A549 (cell line): ENCODE data around the gene ATP5MC3. TPM values are rescaled to one million over a fixed set of nuclear protein-coding genes. Genes with fewer than 3 reads are reported as not detected.

Experiments used
- ATAC-seq, 2 experiments: fragments of 200-7000 bp in 1 of 2; fragments of >200 bp in 1 of 2; cut with Nextera tagmentation in 1 of 2; cut with Tn5 transposase in 1 of 2; 3 replicates each; pipeline versions ENCODE4 v1.8.0 to v1.9.1; 2018 to 2020; ENCODE audit warnings: mild to moderate bottlenecking in 1 of 2, moderate library complexity in 1 of 2
- CTCF ChIA-PET: fragments of 300-600 bp; sonication (Branson Sonifier 250); formaldehyde crosslinking; extraction: SDS; loops from one replicate; lab custom pipeline; 2021; ENCODE audit warnings: antibody characterized with exemption, inconsistent platforms; lab: Yijun Ruan, JAX
- POLR2A ChIA-PET: fragments of 350-600 bp; formaldehyde crosslinking; extraction: SDS; loops from one replicate; lab custom pipeline; 2021; ENCODE audit warnings: antibody characterized with exemption, inconsistent platforms; lab: Yijun Ruan, JAX
- DNase-seq, 2 experiments: peaks; one replicate each; pipeline versions ENCODE4 v3.0.0 to v3.0.0-alpha.2; 2011 to 2016; ENCODE audit warnings: low read depth in 1 of 2, low spot score in 1 of 2
- FAIRE-seq: peaks from 2 replicates; lab custom pipeline; 2011; peaks lifted over from hg19 to GRCh38; lab: Jason Lieb, UNC
- H3K27ac ChIP-seq, 2 experiments: fragments of >200 bp; sonication (Bioruptor Twin); formaldehyde crosslinking; 3 replicates each; pipeline ENCODE4 v1.5.1; 2016 to 2017
- H3K4me1 ChIP-seq: fragments of >200 bp; sonication (Bioruptor Twin); formaldehyde crosslinking; 3 replicates; pipeline ENCODE4 v1.6.1; 2016
- H3K4me2 ChIP-seq: fragments of >200 bp; sonication (Bioruptor Twin); formaldehyde crosslinking; 3 replicates; pipeline ENCODE4 v1.6.1; 2016
- H3K4me3 ChIP-seq: fragments of >200 bp; sonication (Bioruptor Twin); formaldehyde crosslinking; 3 replicates; pipeline ENCODE4 v1.5.1; 2016
- H3K9me3 ChIP-seq: fragments of >200 bp; sonication (Bioruptor Twin); formaldehyde crosslinking; 3 replicates; pipeline ENCODE4 v1.6.1; 2016
- ATOH8 ChIP-seq: fragments of 250-450 bp; sonication (Bioruptor Pico); IDR thresholded peaks from 2 replicates; pipeline ENCODE4 v1.5.0; 2020; ENCODE audit warnings: low read depth, mild to moderate bottlenecking, moderate library complexity
- CBX2 ChIP-seq: fragments of 200-600 bp; sonication (generic); IDR thresholded peaks from 2 replicates; pipeline ENCODE4 v1.6.1; 2016; ENCODE audit warnings: low read depth, mild to moderate bottlenecking, borderline replicate concordance
- CBX8 ChIP-seq: fragments of 200-600 bp; sonication (generic); IDR thresholded peaks from 2 replicates; pipeline ENCODE4 v1.6.1; 2016
- EHMT2 ChIP-seq: fragments of 200-600 bp; sonication (generic); IDR thresholded peaks from 2 replicates; pipeline ENCODE4 v1.6.1; 2016; ENCODE audit warnings: antibody characterized with exemption, low read depth, mild to moderate bottlenecking, moderate library complexity
- ELK1 ChIP-seq: fragments of 150-350 bp; IDR thresholded peaks from 2 replicates; pipeline ENCODE4 v1.6.1; 2014; ENCODE audit warnings: low read depth, mild to moderate bottlenecking, low read length
- FOXS1 ChIP-seq: fragments of 250-450 bp; sonication (Bioruptor Pico); IDR thresholded peaks from 2 replicates; pipeline ENCODE4 v1.5.0; 2020; ENCODE audit warnings: mild to moderate bottlenecking, moderate library complexity
- HDAC2 ChIP-seq: fragments of 200-600 bp; sonication (generic); IDR thresholded peaks from 2 replicates; pipeline ENCODE4 v1.6.1; 2016
- HOXB13 ChIP-seq: fragments of 250-450 bp; sonication (Bioruptor Pico); IDR thresholded peaks from 2 replicates; pipeline ENCODE4 v1.5.0; 2020; ENCODE audit warnings: low read depth, mild to moderate bottlenecking, moderate library complexity
- HOXB5 ChIP-seq: fragments of 250-450 bp; sonication (Bioruptor Pico); IDR thresholded peaks from 2 replicates; pipeline ENCODE4 v1.5.0; 2020; ENCODE audit warnings: mild to moderate bottlenecking, moderate library complexity
- JUN ChIP-seq, 2 experiments: fragments of >200 bp; sonication (Bioruptor Twin); formaldehyde crosslinking; IDR thresholded peaks; 2 replicates in 1 of 2; 3 replicates in 1 of 2; pipeline ENCODE4 v1.6.1; 2016 to 2017
- JUNB ChIP-seq: fragments of >200 bp; sonication (Bioruptor Twin); formaldehyde crosslinking; IDR thresholded peaks from 2 replicates; pipeline ENCODE4 v1.6.1; 2016
- KDM5A ChIP-seq: fragments of 200-600 bp; sonication (generic); IDR thresholded peaks from 2 replicates; pipeline ENCODE4 v1.6.1; 2016; ENCODE audit warnings: antibody characterized with exemption, mild to moderate bottlenecking
- MAFK ChIP-seq: fragments of 450-650 bp; IDR thresholded peaks from 2 replicates; pipeline ENCODE4 v1.6.1; 2014; ENCODE audit not compliant: partially characterized antibody
- MYC ChIP-seq: IDR thresholded peaks from 2 replicates; pipeline ENCODE4 v1.6.1; 2012; ENCODE audit warnings: mild to moderate bottlenecking, inconsistent platforms, low read length, improper control_type of control experiment, borderline replicate concordance
- NR3C1 ChIP-seq: fragments of >200 bp; sonication (Bioruptor Twin); formaldehyde crosslinking; IDR thresholded peaks from 3 replicates; pipeline ENCODE4 v1.6.1; 2017
- RAD21 ChIP-seq, 2 experiments: fragments of >200 bp in 1 of 2; sonication (Bioruptor Twin) in 1 of 2; formaldehyde crosslinking in 1 of 2; IDR thresholded peaks in 1 of 2; conservative IDR thresholded peaks in 1 of 2; 2 replicates in 1 of 2; 3 replicates in 1 of 2; pipeline ENCODE4 v1.6.1; 2012 to 2018; ENCODE audit warnings: inconsistent platforms in 1 of 2
- ZC3H11A ChIP-seq: fragments of 450-650 bp; IDR thresholded peaks from 2 replicates; pipeline ENCODE4 v1.6.1; 2014; ENCODE audit warnings: antibody characterized with exemption, mild to moderate bottlenecking
- ZFP36 ChIP-seq: fragments of 450-650 bp; IDR thresholded peaks from 2 replicates; pipeline ENCODE4 v1.6.1; 2014; ENCODE audit warnings: borderline replicate concordance; ENCODE audit not compliant: partially characterized antibody
- ZNF302 ChIP-seq: fragments of 250-450 bp; sonication (Bioruptor Pico); IDR thresholded peaks from 2 replicates; pipeline ENCODE4 v1.9.0; 2021; ENCODE audit warnings: inconsistent platforms, mild to moderate bottlenecking, moderate library complexity
- WGBS: methylation state at CpG from one replicate; pipeline ENCODE4 v1.1.6; 2017; ENCODE audit errors: missing lambda C conversion rate; 5-methylcytosine and 5-hydroxymethylcytosine counted together
- polyA plus RNA-seq, 4 experiments: library from polyadenylated mRNA; depleted of rRNA in 3 of 4; stranded (reverse); fragments of >200 nt; fragmentation: RNase III in 1 of 4; extraction: RNeasy Plus Mini Kit Qiagen cat#74134 plus additional on column Dnase treatment in 1 of 4; gene quantifications; 2 replicates in 3 of 4; 3 replicates in 1 of 4; pipeline ENCODE4 v1.2.3, GENCODE V29; 2011 to 2017
- TF ChIP-seq, protein P1 (sequence below): fragments of 250-450 bp; sonication (Bioruptor Pico); IDR thresholded peaks from 2 replicates; pipeline ENCODE4 v1.5.0; 2021; ENCODE audit warnings: mild to moderate bottlenecking, moderate library complexity, borderline replicate concordance
- TF ChIP-seq, protein P2 (sequence below): IDR thresholded peaks from 2 replicates; pipeline ENCODE4 v1.6.1; 2012
- TF ChIP-seq, protein P3 (sequence below): fragments of 450-650 bp; IDR thresholded peaks from 2 replicates; pipeline ENCODE4 v1.6.1; 2014; ENCODE audit warnings: antibody characterized with exemption
- TF ChIP-seq, protein P4 (sequence below): fragments of >200 bp; sonication (Bioruptor Twin); formaldehyde crosslinking; IDR thresholded peaks from 2 replicates; pipeline ENCODE4 v1.6.1; 2016
- TF ChIP-seq, protein P5 (sequence below): IDR thresholded peaks from 2 replicates; pipeline ENCODE4 v1.6.1; 2012

ATP5MC3 gene
- polyA plus RNA-seq, 2 of the 4 experiments (the other 2 are of a cell fraction) = 437 to 642 TPM

DNA sequence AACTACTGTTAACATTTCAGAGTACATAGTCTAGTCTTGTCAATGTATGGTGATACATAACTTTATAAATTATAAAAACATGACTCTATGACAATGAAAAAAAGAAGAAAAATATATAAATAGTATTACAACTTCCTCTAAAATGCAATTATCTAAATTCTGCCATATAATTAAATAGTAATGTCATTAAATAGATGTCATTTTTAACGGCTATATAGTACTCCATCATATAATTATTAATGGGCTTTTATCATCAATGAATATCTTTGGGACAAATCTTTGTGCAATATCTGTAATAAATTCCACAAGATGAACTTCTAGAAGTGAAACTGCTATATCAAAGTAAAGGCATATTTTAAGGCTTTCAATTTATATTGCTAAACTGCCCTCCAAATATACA lies 38.3 kb downstream of the ATP5MC3 start:
- H3K4me3 ChIP-seq = no peak overlapping the region
- TF ChIP-seq MAFK (no peak), HDAC2 (no peak), MYC (no peak), FOXS1 (CRISPR knock-in tag) (no peak), ATOH8 (CRISPR knock-in tag) (no peak), HOXB5 (CRISPR knock-in tag) (no peak), HOXB13 (CRISPR knock-in tag) (no peak), CBX8 (no peak), JUNB (no peak), RAD21 (conservative IDR thresholded peaks at IDR 0.05 in 1 of 2, IDR thresholded peaks at IDR 0.05 in 1 of 2) (no peak), ZC3H11A (no peak), KDM5A (no peak), EHMT2 (no peak), ZNF302 (no peak), CBX2 (no peak), NR3C1 (no peak)
- TF ChIP-seq, protein P1, sequence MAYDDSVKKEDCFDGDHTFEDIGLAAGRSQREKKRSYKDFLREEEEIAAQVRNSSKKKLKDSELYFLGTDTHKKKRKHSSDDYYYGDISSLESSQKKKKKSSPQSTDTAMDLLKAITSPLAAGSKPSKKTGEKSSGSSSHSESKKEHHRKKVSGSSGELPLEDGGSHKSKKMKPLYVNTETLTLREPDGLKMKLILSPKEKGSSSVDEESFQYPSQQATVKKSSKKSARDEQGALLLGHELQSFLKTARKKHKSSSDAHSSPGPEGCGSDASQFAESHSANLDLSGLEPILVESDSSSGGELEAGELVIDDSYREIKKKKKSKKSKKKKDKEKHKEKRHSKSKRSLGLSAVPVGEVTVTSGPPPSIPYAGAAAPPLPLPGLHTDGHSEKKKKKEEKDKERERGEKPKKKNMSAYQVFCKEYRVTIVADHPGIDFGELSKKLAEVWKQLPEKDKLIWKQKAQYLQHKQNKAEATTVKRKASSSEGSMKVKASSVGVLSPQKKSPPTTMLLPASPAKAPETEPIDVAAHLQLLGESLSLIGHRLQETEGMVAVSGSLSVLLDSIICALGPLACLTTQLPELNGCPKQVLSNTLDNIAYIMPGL (CRISPR knock-in tag) = no peak
- TF ChIP-seq, protein P2, sequence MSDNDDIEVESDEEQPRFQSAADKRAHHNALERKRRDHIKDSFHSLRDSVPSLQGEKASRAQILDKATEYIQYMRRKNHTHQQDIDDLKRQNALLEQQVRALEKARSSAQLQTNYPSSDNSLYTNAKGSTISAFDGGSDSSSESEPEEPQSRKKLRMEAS = no peak
- TF ChIP-seq, protein P3, sequence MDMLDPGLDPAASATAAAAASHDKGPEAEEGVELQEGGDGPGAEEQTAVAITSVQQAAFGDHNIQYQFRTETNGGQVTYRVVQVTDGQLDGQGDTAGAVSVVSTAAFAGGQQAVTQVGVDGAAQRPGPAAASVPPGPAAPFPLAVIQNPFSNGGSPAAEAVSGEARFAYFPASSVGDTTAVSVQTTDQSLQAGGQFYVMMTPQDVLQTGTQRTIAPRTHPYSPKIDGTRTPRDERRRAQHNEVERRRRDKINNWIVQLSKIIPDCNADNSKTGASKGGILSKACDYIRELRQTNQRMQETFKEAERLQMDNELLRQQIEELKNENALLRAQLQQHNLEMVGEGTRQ = no peak
- TF ChIP-seq, protein P4, sequence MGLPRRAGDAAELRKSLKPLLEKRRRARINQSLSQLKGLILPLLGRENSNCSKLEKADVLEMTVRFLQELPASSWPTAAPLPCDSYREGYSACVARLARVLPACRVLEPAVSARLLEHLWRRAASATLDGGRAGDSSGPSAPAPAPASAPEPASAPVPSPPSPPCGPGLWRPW = no peak
- no peak for DNase-seq
- H3K4me1 ChIP-seq = no peaks in the 10 kb centered on the region
- no peak for FAIRE-seq
- H3K9me3 ChIP-seq = no peaks in the 10 kb centered on the region
- WGBS = 90% methylated on average over 1 of the region's 1 CpG
- ChIA-PET CTCF (no interaction called here), POLR2A (no interaction called here)
- ATAC-seq = no peak
- H3K27ac ChIP-seq = no peak overlapping the region
- no peak overlapping the region for H3K4me2 ChIP-seq

- H3K27ac ChIP-seq = no peak overlapping the region
- no peaks in the 10 kb centered on the region for H3K4me1 ChIP-seq
- DNase-seq (no peak), ATAC-seq (no peak), FAIRE-seq (no peak)
- POLR2A ChIA-PET = interaction anchor here (0.6 kb wide), 1 partner anchor 14 kb away, joined by 4 read pairs; no protein-coding TSS in a partner anchor
- no peak overlapping the region for H3K4me2 ChIP-seq
- CTCF ChIA-PET = interaction anchor here (0.6 kb wide), 1 partner anchor 37 kb away, joined by 3 read pairs; no protein-coding TSS in a partner anchor
- H3K4me3 ChIP-seq = no peak overlapping the region
- H3K9me3 ChIP-seq = no peaks in the 10 kb centered on the region
- 72% methylated on average over 2 of the region's 2 CpGs for WGBS
- no peak for TF ChIP-seq ZFP36
- no peak for TF ChIP-seq JUN (IDR thresholded peaks at IDR 0.05)
- TF ChIP-seq ELK1 = no peak
- TF ChIP-seq, protein P5, sequence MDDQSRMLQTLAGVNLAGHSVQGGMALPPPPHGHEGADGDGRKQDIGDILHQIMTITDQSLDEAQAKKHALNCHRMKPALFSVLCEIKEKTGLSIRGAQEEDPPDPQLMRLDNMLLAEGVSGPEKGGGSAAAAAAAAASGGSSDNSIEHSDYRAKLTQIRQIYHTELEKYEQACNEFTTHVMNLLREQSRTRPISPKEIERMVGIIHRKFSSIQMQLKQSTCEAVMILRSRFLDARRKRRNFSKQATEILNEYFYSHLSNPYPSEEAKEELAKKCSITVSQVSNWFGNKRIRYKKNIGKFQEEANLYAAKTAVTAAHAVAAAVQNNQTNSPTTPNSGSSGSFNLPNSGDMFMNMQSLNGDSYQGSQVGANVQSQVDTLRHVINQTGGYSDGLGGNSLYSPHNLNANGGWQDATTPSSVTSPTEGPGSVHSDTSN = no peak
- TF ChIP-seq ZNF302 = no peak
- TF ChIP-seq, protein P2 = no peak
- no peak for TF ChIP-seq HDAC2
- TF ChIP-seq, all 56 proteins: peak for 0
Measured at GRCh38 chr2:175140332-175140731, 41.2 kb downstream of the ATP5MC3 start.
